ENCODE results near the gene CBY1.

CBY1 gene

GRCh38 chr22:38618682-38619081 lies 37.8 kb upstream of the CBY1 start:
- TF ChIP-seq, protein P1, sequence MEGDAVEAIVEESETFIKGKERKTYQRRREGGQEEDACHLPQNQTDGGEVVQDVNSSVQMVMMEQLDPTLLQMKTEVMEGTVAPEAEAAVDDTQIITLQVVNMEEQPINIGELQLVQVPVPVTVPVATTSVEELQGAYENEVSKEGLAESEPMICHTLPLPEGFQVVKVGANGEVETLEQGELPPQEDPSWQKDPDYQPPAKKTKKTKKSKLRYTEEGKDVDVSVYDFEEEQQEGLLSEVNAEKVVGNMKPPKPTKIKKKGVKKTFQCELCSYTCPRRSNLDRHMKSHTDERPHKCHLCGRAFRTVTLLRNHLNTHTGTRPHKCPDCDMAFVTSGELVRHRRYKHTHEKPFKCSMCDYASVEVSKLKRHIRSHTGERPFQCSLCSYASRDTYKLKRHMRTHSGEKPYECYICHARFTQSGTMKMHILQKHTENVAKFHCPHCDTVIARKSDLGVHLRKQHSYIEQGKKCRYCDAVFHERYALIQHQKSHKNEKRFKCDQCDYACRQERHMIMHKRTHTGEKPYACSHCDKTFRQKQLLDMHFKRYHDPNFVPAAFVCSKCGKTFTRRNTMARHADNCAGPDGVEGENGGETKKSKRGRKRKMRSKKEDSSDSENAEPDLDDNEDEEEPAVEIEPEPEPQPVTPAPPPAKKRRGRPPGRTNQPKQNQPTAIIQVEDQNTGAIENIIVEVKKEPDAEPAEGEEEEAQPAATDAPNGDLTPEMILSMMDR (conservative IDR thresholded peaks at IDR 0.05; ENCODE audit: low read length): no peak
- TF ChIP-seq EZH2phosphoT487 (IDR thresholded peaks at IDR 0.05; ENCODE audit: borderline replicate concordance): no peak
- Histone ChIP-seq H3K27me3 (ENCODE audit: insufficient read depth, low read length, poor library complexity, severe bottlenecking) (no peaks in the 10 kb centered on the region), H2AFZ (ENCODE audit: low read length) (no peak overlapping the region), H3F3A (ENCODE audit: low read depth) (no peaks in the 10 kb centered on the region), H3K79me2 (ENCODE audit: insufficient read depth, low read length) (no peaks in the 10 kb centered on the region), H4K20me1 (ENCODE audit: insufficient read depth, low read length, poor library complexity, severe bottlenecking) (no peaks in the 10 kb centered on the region), H3K4me3 (ENCODE audit: low read length, poor library complexity, severe bottlenecking) (no peak overlapping the region), H3K4me1 (ENCODE audit: insufficient read depth, low read length, poor library complexity, severe bottlenecking) (no peaks in the 10 kb centered on the region), H3K9me3 (ENCODE audit: insufficient read depth, low read depth, low read length) (peaks cover 5% of the 10 kb centered on the region; the same call in 1 of the 2 replicates), H3K9ac (ENCODE audit: low read depth, low read length, poor library complexity, severe bottlenecking) (no peak overlapping the region), H3K9me2 (replicated peaks; ENCODE audit: low read depth, low read length) (no peaks in the 10 kb centered on the region), H3K4me2 (ENCODE audit: low read depth, low read length, poor library complexity, severe bottlenecking) (no peak overlapping the region), H3K36me3 (ENCODE audit: insufficient read depth, low read length) (no peaks in the 10 kb centered on the region)

GRCh38 chr22:38623351-38623750 lies 33.1 kb upstream of the CBY1 start:
- Histone ChIP-seq H3K9ac (ENCODE audit: low read depth, low read length, poor library complexity, severe bottlenecking) (no peak overlapping the region), H3K27me3 (ENCODE audit: insufficient read depth, low read length, poor library complexity, severe bottlenecking) (no peaks in the 10 kb centered on the region), H2AFZ (ENCODE audit: low read length) (no peak overlapping the region), H3K4me2 (ENCODE audit: low read depth, low read length, poor library complexity, severe bottlenecking) (no peak overlapping the region), H3F3A (ENCODE audit: low read depth) (no peaks in the 10 kb centered on the region), H3K9me2 (replicated peaks; ENCODE audit: low read depth, low read length) (no peaks in the 10 kb centered on the region), H3K4me1 (ENCODE audit: insufficient read depth, low read length, poor library complexity, severe bottlenecking) (no peaks in the 10 kb centered on the region), H3K9me3 (ENCODE audit: insufficient read depth, low read depth, low read length) (no peaks in the 10 kb centered on the region; the same call in 1 of the 2 replicates), H3K4me3 (ENCODE audit: low read length, poor library complexity, severe bottlenecking) (no peak overlapping the region), H3K36me3 (ENCODE audit: insufficient read depth, low read length) (no peaks in the 10 kb centered on the region), H4K20me1 (ENCODE audit: insufficient read depth, low read length, poor library complexity, severe bottlenecking) (no peaks in the 10 kb centered on the region), H3K79me2 (ENCODE audit: insufficient read depth, low read length) (no peaks in the 10 kb centered on the region)
- TF ChIP-seq, protein P1 (conservative IDR thresholded peaks at IDR 0.05; ENCODE audit: low read length): no peak
- no peak for TF ChIP-seq EZH2phosphoT487 (IDR thresholded peaks at IDR 0.05; ENCODE audit: borderline replicate concordance)

- H3K9me3 ChIP-seq (ENCODE audit: insufficient read depth, low read depth, low read length): no peaks in the 10 kb centered on the region
- H3K79me2 ChIP-seq (ENCODE audit: insufficient read depth, low read length): no peaks in the 10 kb centered on the region
- H3K9ac ChIP-seq (ENCODE audit: low read depth, low read length, poor library complexity, severe bottlenecking): no peak overlapping the region
- TF ChIP-seq, protein P1 (conservative IDR thresholded peaks at IDR 0.05; ENCODE audit: low read length): no peak
- TF ChIP-seq EZH2phosphoT487 (IDR thresholded peaks at IDR 0.05; ENCODE audit: borderline replicate concordance): no peak
- H3F3A ChIP-seq (ENCODE audit: low read depth): no peaks in the 10 kb centered on the region
- H3K4me2 ChIP-seq (ENCODE audit: low read depth, low read length, poor library complexity, severe bottlenecking): no peak overlapping the region
- no peaks in the 10 kb centered on the region for H3K9me2 ChIP-seq (replicated peaks; ENCODE audit: low read depth, low read length)
- no peaks in the 10 kb centered on the region for H3K27me3 ChIP-seq (ENCODE audit: insufficient read depth, low read length, poor library complexity, severe bottlenecking)
- no peaks in the 10 kb centered on the region for H3K36me3 ChIP-seq (ENCODE audit: insufficient read depth, low read length)
- H2AFZ ChIP-seq (ENCODE audit: low read length): no peak overlapping the region
- H4K20me1 ChIP-seq (ENCODE audit: insufficient read depth, low read length, poor library complexity, severe bottlenecking): no peaks in the 10 kb centered on the region
- H3K4me1 ChIP-seq (ENCODE audit: insufficient read depth, low read length, poor library complexity, severe bottlenecking): peaks cover 14% of the 10 kb centered on the region
- no peak overlapping the region for H3K4me3 ChIP-seq (ENCODE audit: low read length, poor library complexity, severe bottlenecking)
Measured at GRCh38 chr22:38628444-38628843, 28.0 kb upstream of the CBY1 start.
